Smooth muscle cell (in vitro differentiated cells): ENCODE data around the gene MMP14. TPM values are rescaled to one million over a fixed set of nuclear protein-coding genes. Genes with fewer than 3 reads are reported as not detected.

Experiments
- DNase-seq: peaks from one replicate; lab custom pipeline; 2025; ENCODE audit not compliant: unreplicated experiment; lab: John Stamatoyannopoulos, UW
- H2AFZ ChIP-seq: fragments of 200-600 bp; sonication (generic); 2 replicates; pipeline ENCODE4 v1.6.0; 2016; ENCODE audit warnings: antibody characterized with exemption, low read depth, mild to moderate bottlenecking
- H3F3A ChIP-seq: fragments of 200-600 bp; sonication (generic); 2 replicates; pipeline ENCODE4 v1.6.0; 2017; ENCODE audit warnings: antibody characterized with exemption, low read depth
- H3K27ac ChIP-seq: fragments of 200-600 bp; sonication (generic); 2 replicates; pipeline ENCODE4 v1.5.1; 2016; ENCODE audit warnings: low read depth, mild to moderate bottlenecking
- H3K27me3 ChIP-seq: fragments of 200-600 bp; sonication (generic); 2 replicates; pipeline ENCODE4 v1.6.1; 2016; ENCODE audit warnings: low read depth, mild to moderate bottlenecking
- H3K36me3 ChIP-seq: fragments of 200-600 bp; sonication (generic); 2 replicates; pipeline ENCODE4 v1.5.1; 2016; ENCODE audit warnings: low read depth
- H3K4me1 ChIP-seq: fragments of 200-600 bp; sonication (generic); 2 replicates; pipeline ENCODE4 v1.5.1; 2016; ENCODE audit warnings: low read depth
- H3K4me2 ChIP-seq: fragments of 200-600 bp; sonication (generic); 2 replicates; pipeline ENCODE4 v1.6.0; 2016; ENCODE audit warnings: mild to moderate bottlenecking
- H3K4me3 ChIP-seq: fragments of 200-600 bp; sonication (generic); 2 replicates; pipeline ENCODE4 v1.5.1; 2016; ENCODE audit warnings: mild to moderate bottlenecking
- H3K79me2 ChIP-seq: fragments of 200-600 bp; sonication (generic); 2 replicates; pipeline ENCODE4 v1.6.0; 2016; ENCODE audit warnings: low read depth, mild to moderate bottlenecking
- H3K9ac ChIP-seq: fragments of 200-600 bp; sonication (generic); 2 replicates; pipeline ENCODE4 v1.6.0; 2016; ENCODE audit warnings: low read depth
- H3K9me3 ChIP-seq: fragments of 200-600 bp; sonication (generic); replicated peaks from 2 replicates; pipeline ENCODE4 v1.5.1; 2016; ENCODE audit warnings: low read depth
- H4K20me1 ChIP-seq: fragments of 200-600 bp; sonication (generic); 2 replicates; pipeline ENCODE4 v1.6.0; 2016; ENCODE audit warnings: low read depth
- CTCF ChIP-seq: fragments of 200-600 bp; sonication (generic); IDR thresholded peaks from 2 replicates; pipeline ENCODE4 v1.5.1; 2017; ENCODE audit warnings: borderline replicate concordance, mild to moderate bottlenecking, antibody characterized with exemption; ENCODE audit not compliant: insufficient read depth, poor library complexity, severe bottlenecking
- WGBS: methylation state at CpG from one replicate; pipeline ENCODE4 v1.1.7; 2016; ENCODE audit warnings: low lambda C conversion rate; 5-methylcytosine and 5-hydroxymethylcytosine counted together
- polyA plus RNA-seq: library from polyadenylated mRNA; unstranded; fragments of >200 nt; fragmentation: Nextera tagmentation; extraction: Ambion mirVana; gene quantifications from 2 replicates; pipeline ENCODE4 v1.2.1, GENCODE V29; 2016
- total RNA-seq: library from RNA; depleted of rRNA; stranded (reverse); fragments of >200 nt; gene quantifications from 2 replicates; pipeline ENCODE4 v1.2.3, GENCODE V29; 2014

Gene MMP14
- total and polyA plus RNA-seq, 2 experiments from 2014 or later = 58.1 to 444 TPM

DNA sequence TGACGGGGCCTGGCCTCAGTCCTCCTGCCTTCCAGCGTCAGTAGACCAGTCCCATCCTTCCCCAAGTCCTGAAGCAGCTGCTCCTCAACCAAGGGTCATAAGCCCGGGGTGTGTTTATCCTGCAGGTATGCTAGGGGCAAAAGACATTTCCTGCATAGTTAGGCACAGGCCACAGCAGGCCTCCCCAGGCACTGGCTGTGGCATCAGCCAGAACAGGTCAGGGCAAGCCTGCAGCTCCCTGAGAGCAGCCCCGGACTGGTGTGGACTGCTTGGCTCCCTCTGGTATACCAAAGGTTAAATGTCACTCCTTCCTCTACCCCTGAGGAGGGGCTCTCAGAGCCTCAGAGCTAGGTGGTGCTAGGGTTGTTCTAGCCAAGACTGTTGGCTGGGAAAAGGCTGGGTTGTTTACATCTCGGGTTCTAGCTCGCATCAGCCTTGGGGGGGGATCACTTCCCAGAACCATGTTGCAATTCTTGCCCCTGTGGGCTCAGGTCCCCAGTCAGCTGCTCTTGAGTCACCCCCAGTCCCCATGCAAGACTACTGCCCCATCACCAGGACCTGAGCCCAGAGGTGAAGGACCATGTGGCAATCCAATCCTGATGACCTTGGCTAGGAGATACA lies 2.9 kb downstream of the MMP14 start:
- H3K27ac ChIP-seq = peak overlapping the region; percentile 87
- no peak for DNase-seq
- peaks cover 77% of the 10 kb centered on the region for H3K79me2 ChIP-seq
- peak overlapping the region; percentile 71 for H3K4me3 ChIP-seq
- no peak overlapping the region for H2AFZ ChIP-seq
- H3K9ac ChIP-seq = peak overlapping the region; percentile 96
- H3K4me2 ChIP-seq = peak overlapping the region; percentile 95
- H3K27me3 ChIP-seq = no peaks in the 10 kb centered on the region
- H3K9me3 ChIP-seq = no peaks in the 10 kb centered on the region
- peaks cover 49% of the 10 kb centered on the region for H3F3A ChIP-seq
- H4K20me1 ChIP-seq = peaks cover 57% of the 10 kb centered on the region
- peaks cover 4% of the 10 kb centered on the region for H3K4me1 ChIP-seq
- 55% methylated on average over 6 of the region's 6 CpGs for WGBS
- H3K36me3 ChIP-seq = no peaks in the 10 kb centered on the region
- no peak for TF ChIP-seq CTCF

GRCh38 chr14:22841311-22841710 lies 4.9 kb downstream of the MMP14 start:
- no peaks in the 10 kb centered on the region for H3K36me3 ChIP-seq
- H2AFZ ChIP-seq = no peak overlapping the region
- no peak overlapping the region for H3K4me2 ChIP-seq
- H3K27me3 ChIP-seq = no peaks in the 10 kb centered on the region
- peaks cover 63% of the 10 kb centered on the region for H4K20me1 ChIP-seq
- peak overlapping the region; percentile 87 for H3K27ac ChIP-seq
- H3K9me3 ChIP-seq = no peaks in the 10 kb centered on the region
- DNase-seq = no peak
- H3F3A ChIP-seq = peaks cover 47% of the 10 kb centered on the region
- H3K4me3 ChIP-seq = no peak overlapping the region
- no peak for TF ChIP-seq CTCF
- WGBS = 99% methylated on average over 9 of the region's 9 CpGs
- H3K9ac ChIP-seq = no peak overlapping the region
- no peaks in the 10 kb centered on the region for H3K4me1 ChIP-seq
- H3K79me2 ChIP-seq = peaks cover 83% of the 10 kb centered on the region

DNA sequence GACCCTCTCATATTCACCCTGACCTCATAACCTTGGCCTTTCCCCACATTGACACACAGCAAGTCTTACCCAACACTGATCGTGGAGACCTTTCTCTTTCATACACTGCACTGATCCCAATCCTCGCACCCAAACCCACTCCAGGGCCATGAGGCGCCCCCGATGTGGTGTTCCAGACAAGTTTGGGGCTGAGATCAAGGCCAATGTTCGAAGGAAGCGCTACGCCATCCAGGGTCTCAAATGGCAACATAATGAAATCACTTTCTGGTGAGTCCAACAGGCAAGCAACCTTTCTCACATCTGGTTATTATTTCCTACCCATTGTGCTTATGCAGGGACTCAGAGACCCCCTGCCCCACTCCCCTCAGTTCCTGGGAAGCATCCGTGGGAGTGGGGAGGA lies 5.4 kb downstream of the MMP14 start:
- H3K27ac ChIP-seq = peak overlapping the region; percentile 87
- no peak overlapping the region for H2AFZ ChIP-seq
- no peak overlapping the region for H3K9ac ChIP-seq
- DNase-seq = no peak
- H3K4me2 ChIP-seq = no peak overlapping the region
- H4K20me1 ChIP-seq = peaks cover 67% of the 10 kb centered on the region
- TF ChIP-seq CTCF = no peak
- peaks cover 79% of the 10 kb centered on the region for H3K79me2 ChIP-seq
- WGBS = 98% methylated on average over 8 of the region's 8 CpGs
- H3K4me3 ChIP-seq = no peak overlapping the region
- peaks cover 51% of the 10 kb centered on the region for H3F3A ChIP-seq
- no peaks in the 10 kb centered on the region for H3K9me3 ChIP-seq
- H3K4me1 ChIP-seq = no peaks in the 10 kb centered on the region
- no peaks in the 10 kb centered on the region for H3K27me3 ChIP-seq
- no peaks in the 10 kb centered on the region for H3K36me3 ChIP-seq
